HG03378 (cell line): ENCODE results near the gene CNPY2.

Experiments used
- ATAC-seq: cut with Tn5 transposase; IDR thresholded peaks from one replicate; pipeline ENCODE4 v1.9.1; 2021; ENCODE audit warnings: mild to moderate bottlenecking, moderate library complexity; ENCODE audit not compliant: unreplicated experiment

The CNPY2 gene

GRCh38 chr12:56260921-56261320 is 54.9 kb downstream of the CNPY2 start:
- ATAC-seq = no peak

GRCh38 chr12:56260380-56260779 is 55.4 kb downstream of the CNPY2 start:
- no peak for ATAC-seq
